GM12892 (cell line): ENCODE data around the gene TBC1D5.

ENCODE experiments used
- POLR2A ChIP-seq: IDR thresholded peaks from 2 replicates; pipeline ENCODE4 v1.6.1; 2011; ENCODE audit warnings: low read depth, low read length, control low read depth
- POLR2AphosphoS5 ChIP-seq: IDR thresholded peaks from 2 replicates; pipeline ENCODE4 v1.6.1; 2011; ENCODE audit warnings: low read depth, low read length, control low read depth
- TAF1 ChIP-seq: IDR thresholded peaks from 2 replicates; pipeline ENCODE4 v1.6.1; 2011; ENCODE audit warnings: low read depth, mild to moderate bottlenecking, control low read depth, low read length, borderline replicate concordance

DNA sequence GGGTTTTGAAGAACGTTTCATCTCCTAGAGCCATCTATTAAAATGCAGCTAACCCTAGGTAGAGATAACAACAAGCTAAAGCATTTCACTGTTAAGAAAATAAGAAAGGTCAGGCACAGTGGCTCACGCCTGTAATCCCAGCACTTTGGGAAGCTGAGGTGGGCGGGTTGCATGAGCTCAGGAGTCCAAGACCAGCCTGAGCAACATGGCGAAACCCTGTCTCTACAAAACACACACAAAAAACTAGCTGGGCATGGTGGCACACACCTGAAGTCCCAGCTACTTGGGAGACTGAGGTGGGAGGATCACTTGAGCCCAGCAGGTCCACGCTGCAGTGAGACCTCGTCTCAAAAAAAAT lies 5.4 kb upstream of the TBC1D5 start:
- no peak for TF ChIP-seq POLR2A
- TF ChIP-seq POLR2AphosphoS5 = no peak
- TF ChIP-seq TAF1 = no peak
